ENCODE results near the gene TTC7B. TPM values are rescaled to one million over a fixed set of nuclear protein-coding genes. Genes with fewer than 3 reads are reported as not detected.

Gene TTC7B
- total and polyA plus RNA-seq, 2 donors (not counting 3 experiments of a cell fraction or from before 2014, with no cell fraction given) = 46.8 to 76.5 TPM

DNA sequence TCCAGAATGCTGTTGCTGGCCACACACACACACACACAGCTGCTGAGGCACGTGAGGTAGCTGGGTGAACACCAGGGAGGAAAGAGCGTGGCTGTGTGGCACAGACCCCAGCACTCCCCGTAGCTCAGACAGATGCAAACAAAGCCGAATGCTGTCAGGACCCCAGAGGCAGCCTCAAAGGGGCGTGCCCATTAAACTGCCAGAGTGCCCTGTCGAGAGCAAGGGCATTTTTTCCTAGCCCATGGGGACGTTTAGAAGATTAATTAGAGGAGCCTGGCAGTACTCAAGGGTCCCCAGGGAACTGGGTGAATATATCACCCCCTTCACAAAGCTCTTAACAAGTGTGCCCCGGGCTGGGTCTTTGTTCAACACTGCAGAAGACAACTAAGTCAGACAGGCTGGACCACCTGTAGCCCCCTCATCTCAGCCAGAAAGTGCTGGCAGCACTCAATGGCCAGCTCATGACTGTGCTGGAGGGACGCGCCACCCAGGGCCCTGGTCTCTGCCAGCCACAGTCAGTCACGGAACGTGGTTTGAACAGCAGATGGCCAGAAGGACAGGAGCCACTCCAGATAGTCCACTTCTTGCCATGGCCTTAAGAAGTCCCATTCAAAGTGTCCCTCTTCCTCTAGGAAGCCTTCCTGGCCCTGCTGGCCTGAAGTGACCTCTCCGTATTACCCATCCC lies 37.5 kb downstream of the TTC7B start:
- no peak for FAIRE-seq
- Histone ChIP-seq H2AFZ (ENCODE audit: low read depth, low read length) (no peak overlapping the region), H3K27me3 (ENCODE audit: control insufficient read depth in 2 of 2, insufficient read depth in 2 of 2, low read length in 2 of 2) (no peaks in the 10 kb centered on the region), H3K27ac (ENCODE audit: insufficient read depth, low read depth, low read length) (no peak overlapping the region), H4K20me1 (replicated peaks; ENCODE audit: control insufficient read depth, extremely low read depth, insufficient read depth, low read length) (no peaks in the 10 kb centered on the region), H3K36me3 (ENCODE audit: control insufficient read depth in 2 of 2, extremely low read depth in 1 of 2, insufficient read depth in 2 of 2, low read length in 2 of 2) (peaks cover 0 to 20% of the 10 kb centered on the region in 2 experiments), H3K4me1 (ENCODE audit: control insufficient read depth, extremely low read depth, insufficient read depth, low read length) (no peaks in the 10 kb centered on the region), H3K4me3 (replicated peaks in 1 of 3; ENCODE audit: insufficient read depth in 1 of 3, low read depth in 1 of 3, low read length in 3 of 3) (no peak overlapping the region), H3K9me3 (replicated peaks; ENCODE audit: control insufficient read depth, insufficient read depth, low read length) (no peaks in the 10 kb centered on the region), H3K79me2 (ENCODE audit: control insufficient read depth, insufficient read depth, low read length) (peaks cover 2% of the 10 kb centered on the region), H3K4me2 (ENCODE audit: insufficient read depth, low read length) (no peak overlapping the region), H3K9ac (replicated peaks; ENCODE audit: extremely low read depth, insufficient read depth, low read length) (no peak overlapping the region), H3K9me1 (replicated peaks; ENCODE audit: control insufficient read depth, extremely low read depth, insufficient read depth, low read length) (no peaks in the 10 kb centered on the region)
- intact Hi-C loops (cut with micrococcal nuclease) (no loop called here), dilution Hi-C loops (cut with MboI; ENCODE audit: extremely low pct_ligation_motif_present, low sequenced_read_pairs) (no loop called here)
- CTCF ChIA-PET = interaction anchor here (1.4 to 2.1 kb wide), 2 partner anchors 9 to 19 kb away, joined by 3 to 5 read pairs; no protein-coding TSS in a partner anchor
- POLR2A ChIA-PET = interaction anchor here (0.6 kb wide), 1 partner anchor 516 kb away, joined by 3 read pairs; no protein-coding TSS in a partner anchor
- DNase-seq (ENCODE audit: low read depth, low spot score) = no peak
- BruUV-seq (replicated peaks) = no TSS peak
- TF ChIP-seq CTCF (IDR thresholded peaks at IDR 0.05; ENCODE audit: extremely low read depth in 1 of 2, insufficient read depth in 1 of 2, low read depth in 1 of 2, low read length in 2 of 2) = no peak

- ChIA-PET POLR2A (interaction anchor here (0.6 kb wide), 1 partner anchor 516 kb away, joined by 3 read pairs; no protein-coding TSS in a partner anchor), CTCF (interaction anchor here (1.4 to 2.1 kb wide), 2 partner anchors 10 to 19 kb away, joined by 3 to 5 read pairs; no protein-coding TSS in a partner anchor)
- FAIRE-seq (no peak), DNase-seq (ENCODE audit: low read depth, low spot score) (no peak)
- H3K4me1 ChIP-seq (ENCODE audit: control insufficient read depth, extremely low read depth, insufficient read depth, low read length) = no peaks in the 10 kb centered on the region
- H3K27ac ChIP-seq (ENCODE audit: insufficient read depth, low read depth, low read length) = no peak overlapping the region
- H3K9me1 ChIP-seq (replicated peaks; ENCODE audit: control insufficient read depth, extremely low read depth, insufficient read depth, low read length) = no peaks in the 10 kb centered on the region
- no TSS peak for BruUV-seq (replicated peaks)
- H2AFZ ChIP-seq (ENCODE audit: low read depth, low read length) = no peak overlapping the region
- intact Hi-C loops (cut with micrococcal nuclease) (no loop called here), dilution Hi-C loops (cut with MboI; ENCODE audit: extremely low pct_ligation_motif_present, low sequenced_read_pairs) (no loop called here)
- no peaks in the 10 kb centered on the region for H3K27me3 ChIP-seq (ENCODE audit: control insufficient read depth in 2 of 2, insufficient read depth in 2 of 2, low read length in 2 of 2)
- no peak overlapping the region for H3K4me2 ChIP-seq (ENCODE audit: insufficient read depth, low read length)
- TF ChIP-seq POLR2A (IDR thresholded peaks at IDR 0.05; ENCODE audit: low read depth, low read length) (no peak), POLR2AphosphoS5 (IDR thresholded peaks at IDR 0.05; ENCODE audit: insufficient read depth, low read depth, low read length) (no peak), MAX (IDR thresholded peaks at IDR 0.05; ENCODE audit: insufficient read depth, insufficient read length) (no peak), MYC (IDR thresholded peaks at IDR 0.05; ENCODE audit: low read depth, low read length) (no peak), EZH2 (IDR thresholded peaks at IDR 0.05; ENCODE audit: borderline replicate concordance, low read depth, low read length, severe bottlenecking) (no peak), GATA2 (IDR thresholded peaks at IDR 0.05; ENCODE audit: insufficient read depth, insufficient read length, low read depth, low read length) (no peak), CTCF (IDR thresholded peaks at IDR 0.05; ENCODE audit: extremely low read depth in 1 of 2, insufficient read depth in 1 of 2, low read depth in 1 of 2, low read length in 2 of 2) (no peak), JUN (IDR thresholded peaks at IDR 0.05; ENCODE audit: borderline replicate concordance, insufficient read depth, insufficient read length, low read depth) (no peak), FOS (IDR thresholded peaks at IDR 0.05; ENCODE audit: borderline replicate concordance, insufficient read depth, low read length) (no peak)
- H3K9me3 ChIP-seq (replicated peaks; ENCODE audit: control insufficient read depth, insufficient read depth, low read length) = no peaks in the 10 kb centered on the region
- H3K4me3 ChIP-seq (replicated peaks in 1 of 3; ENCODE audit: insufficient read depth in 1 of 3, low read depth in 1 of 3, low read length in 3 of 3) = no peak overlapping the region
- H4K20me1 ChIP-seq (replicated peaks; ENCODE audit: control insufficient read depth, extremely low read depth, insufficient read depth, low read length) = no peaks in the 10 kb centered on the region
- H3K9ac ChIP-seq (replicated peaks; ENCODE audit: extremely low read depth, insufficient read depth, low read length) = no peak overlapping the region
- H3K36me3 ChIP-seq (ENCODE audit: control insufficient read depth in 2 of 2, extremely low read depth in 1 of 2, insufficient read depth in 2 of 2, low read length in 2 of 2) = peaks cover 0 to 23% of the 10 kb centered on the region in 2 experiments
- H3K79me2 ChIP-seq (ENCODE audit: control insufficient read depth, insufficient read depth, low read length) = no peaks in the 10 kb centered on the region
Measured at GRCh38 chr14:90777830-90778485, 38.3 kb downstream of the TTC7B start.

All from endothelial cell of umbilical vein (primary cell).